Panc1 (cell line): ENCODE data around the gene ZNF629. TPM values are rescaled to one million over a fixed set of nuclear protein-coding genes. Genes with fewer than 3 reads are reported as not detected.

Experiments
- ATAC-seq: fragments of 200-7000 bp; cut with Tn5 transposase; 2 replicates; pipeline ENCODE4 v1.9.1; 2020; ENCODE audit warnings: mild to moderate bottlenecking, moderate library complexity
- Bru-seq: library from RNA; stranded (reverse); fragments of 400-500 nt; gene quantifications from one replicate; lab custom pipeline; 2021; lab: Mats Ljungman, UMichigan
- BruChase-seq, 2 experiments: library from RNA; stranded (reverse); fragments of 400-500 nt; gene quantifications; one replicate each; lab custom pipeline; 2021; lab: Mats Ljungman, UMichigan
- BruUV-seq: library from RNA; stranded (reverse); fragments of 400-500 nt; replicated peaks from 2 replicates; lab custom pipeline; 2021; lab: Mats Ljungman, UMichigan
- CTCF ChIA-PET: fragments of 300-600 bp; sonication (Branson Sonifier 250); formaldehyde crosslinking; loops from one replicate; lab custom pipeline; 2022; ENCODE audit warnings: antibody characterized with exemption; lab: Charles Lee
- POLR2A ChIA-PET: fragments of 300-600 bp; sonication (Branson Sonifier 250); formaldehyde crosslinking; loops from one replicate; lab custom pipeline; 2022; ENCODE audit warnings: antibody characterized with exemption; lab: Charles Lee
- DNase-seq: peaks from one replicate; pipeline ENCODE4 v3.0.0-alpha.2; 2010; ENCODE audit warnings: low read depth, low spot score
- H3K27ac ChIP-seq: 2 replicates; pipeline ENCODE4 v1.5.1; 2011; ENCODE audit warnings: mild to moderate bottlenecking, low read length, inconsistent platforms
- H3K27me3 ChIP-seq: fragments of 200-500 bp; sonication (Bioruptor generic); 2 replicates; pipeline ENCODE4 v1.6.0; 2014; ENCODE audit warnings: low read length, inconsistent platforms; ENCODE audit not compliant: control insufficient read depth, insufficient read depth
- H3K36me3 ChIP-seq: fragments of 200-500 bp; sonication (Bioruptor generic); 2 replicates; pipeline ENCODE4 v1.5.1; 2014; ENCODE audit warnings: inconsistent platforms, mild to moderate bottlenecking, low read length, moderate library complexity; ENCODE audit not compliant: control insufficient read depth, insufficient read depth
- H3K4me1 ChIP-seq: 2 replicates; pipeline ENCODE4 v1.5.1; 2011; ENCODE audit warnings: inconsistent platforms, mild to moderate bottlenecking, low read length, moderate library complexity; ENCODE audit not compliant: control insufficient read depth, insufficient read depth
- H3K4me3 ChIP-seq, 2 experiments: 2 replicates each; pipeline ENCODE4 v1.5.1; 2011 to 2012; ENCODE audit warnings: low read depth in 2 of 2, low read length in 2 of 2, mild to moderate bottlenecking in 2 of 2, inconsistent platforms in 1 of 2, moderate library complexity in 1 of 2
- H3K9me3 ChIP-seq: fragments of 200-500 bp; sonication (Bioruptor generic); 2 replicates; pipeline ENCODE4 v1.5.1; 2014; ENCODE audit warnings: low read depth, mild to moderate bottlenecking, inconsistent platforms, low read length, moderate library complexity; ENCODE audit not compliant: control insufficient read depth, insufficient read depth
- CTCF ChIP-seq: fragments of 450-650 bp; IDR thresholded peaks from 2 replicates; pipeline ENCODE4 v1.5.1; 2017; ENCODE audit warnings: mild to moderate bottlenecking
- POLR2AphosphoS5 ChIP-seq: IDR thresholded peaks from 2 replicates; pipeline ENCODE4 v1.6.1; 2012; ENCODE audit warnings: mild to moderate bottlenecking, low read depth, low read length, moderate library complexity
- REST ChIP-seq, 2 experiments: IDR thresholded peaks; 2 replicates each; pipeline ENCODE4 v1.6.1; 2011 to 2012; ENCODE audit warnings: low read depth in 2 of 2, control low read depth in 1 of 2, low read length in 1 of 2, mild to moderate bottlenecking in 1 of 2, moderate library complexity in 1 of 2; ENCODE audit not compliant: insufficient read depth in 1 of 2
- SIN3A ChIP-seq: IDR thresholded peaks from 2 replicates; pipeline ENCODE4 v1.6.1; 2012; ENCODE audit warnings: low read depth, mild to moderate bottlenecking, low read length, moderate library complexity, borderline replicate concordance; ENCODE audit not compliant: insufficient read depth
- TCF7L2 ChIP-seq: IDR thresholded peaks from 2 replicates; pipeline ENCODE4 v1.6.1; 2011; ENCODE audit warnings: mild to moderate bottlenecking, low read depth, low read length, inconsistent platforms
- in situ Hi-C: cut with HindIII; loops from 2 replicates; pipeline ENCODE4 v1.10.0; 2016; ENCODE audit warnings: low sequenced_read_pairs, low pct_unique_long_range_greater_than_20kb
- intact Hi-C: fragments of 100-400 bp; cut with micrococcal nuclease; formaldehyde crosslinking; loops from one replicate; pipeline ENCODE4 v1.10.0; 2022; ENCODE audit not compliant: unreplicated experiment
- long read RNA-seq: library from polyadenylated mRNA; unstranded; transcript quantifications from one replicate; pipeline ENCODE4 v2.0.0, GENCODE V29; 2021; ENCODE audit not compliant: unreplicated experiment
- polyA plus RNA-seq: library from polyadenylated mRNA; unstranded; fragments of >200 nt; gene quantifications from one replicate; pipeline ENCODE4 v1.2.1, GENCODE V29; 2012; ENCODE audit warnings: missing spikeins; ENCODE audit not compliant: insufficient read length
- total RNA-seq: library from RNA; stranded (reverse); gene quantifications from one replicate; pipeline ENCODE4 v1.2.1, GENCODE V29; 2021; ENCODE audit not compliant: unreplicated experiment

Gene ZNF629
- total RNA-seq (19.2 TPM), Bru-seq, nascent RNA (percentile 68 among the genes with signal in this experiment), BruChase-seq, experiment 1, labeled RNA remaining after a 2-hour chase (percentile 92 among the genes with signal in this experiment), BruChase-seq, experiment 2, labeled RNA remaining after a 6-hour chase (percentile 84 among the genes with signal in this experiment)
- 19.8 TPM for polyA plus RNA-seq
- long read RNA-seq, full-length matches to known transcripts, result 2 of 41 reads
- long read RNA-seq, partial matches to known transcripts, result 0 of 41 reads
- long read RNA-seq, other reads (novel, unspliced or antisense), result 39 of 41 reads

- CTCF ChIA-PET, result interaction anchor here (0.7 kb wide), 1 partner anchor 105 kb away, joined by 3 read pairs; no protein-coding TSS in a partner anchor
- Histone ChIP-seq H3K4me1 (peaks cover 20% of the 10 kb centered on the region), H3K9me3 (no peaks in the 10 kb centered on the region), H3K36me3 (peaks cover 8% of the 10 kb centered on the region; the same call in 1 of the 2 replicates), H3K27me3 (no peaks in the 10 kb centered on the region), H3K27ac (peak within 1 kb of the TSS; percentile 91), H3K4me3 (peak within 1 kb of the TSS; percentile 86 to 87)
- DNase-seq (no peak), ATAC-seq (peak; percentile 81)
- BruUV-seq, result no TSS peak
- POLR2A ChIA-PET, result interaction anchor here (0.7 to 1.0 kb wide), 2 partner anchors 18 to 172 kb away, joined by 3 read pairs; no protein-coding TSS in a partner anchor
- in situ Hi-C loops, result no loop called here
- intact Hi-C loops, result no loop called here
- TF ChIP-seq POLR2AphosphoS5, result peak; percentile 73
- TF ChIP-seq SIN3A, result no peak
Observed at GRCh38 chr16:30786936-30787612, at the start of gene ZNF629. Gene ZNF629 (minus strand): TSS chr16:30787205. CDS start chr16:30784482, 2,723 bp downstream.

- intact Hi-C loops, result no loop called here
- no peak for DNase-seq
- no peak overlapping the region for H3K27ac ChIP-seq
- ATAC-seq, result no peak
- no peaks in the 10 kb centered on the region for H3K27me3 ChIP-seq
- no peaks in the 10 kb centered on the region for H3K4me1 ChIP-seq
- TF ChIP-seq REST (IDR thresholded peaks at IDR 0.05; ENCODE audit: insufficient read depth in 1 of 2, low read depth in 2 of 2, low read length in 1 of 2) (no peak), SIN3A (no peak), CTCF (no peak), TCF7L2 (no peak), POLR2AphosphoS5 (no peak)
- CTCF ChIA-PET, result no interaction called here
- BruUV-seq, result no TSS peak
- POLR2A ChIA-PET, result no interaction called here
- no peaks in the 10 kb centered on the region for H3K36me3 ChIP-seq
- in situ Hi-C loops, result no loop called here
- H3K4me3 ChIP-seq, result no peak overlapping the region
- no peaks in the 10 kb centered on the region for H3K9me3 ChIP-seq
Observed at GRCh38 chr16:30834130-30834740, 47.2 kb upstream of the ZNF629 start.
